22Rv1 (cell line): Measurements from ENCODE around the gene ATP8B3.

Experiments used
- H3K27ac ChIP-seq: fragments of 450-650 bp; 2 replicates; pipeline ENCODE4 v1.5.1; 2017
- CTCF ChIP-seq: fragments of 450-650 bp; IDR thresholded peaks from 2 replicates; pipeline ENCODE4 v1.5.1; 2017; ENCODE audit warnings: mild to moderate bottlenecking
- ZFX ChIP-seq: fragments of 450-650 bp; IDR thresholded peaks from 2 replicates; pipeline ENCODE4 v1.6.1; 2017; ENCODE audit warnings: antibody characterized with exemption, borderline replicate concordance

The ATP8B3 gene

GRCh38 chr19:1780272-1780958 lies 31.7 kb downstream of the ATP8B3 start:
- no peak for TF ChIP-seq CTCF
- no peak for TF ChIP-seq ZFX
- H3K27ac ChIP-seq = no peak overlapping the region

GRCh38 chr19:1779574-1779973 lies 32.5 kb downstream of the ATP8B3 start:
- TF ChIP-seq CTCF = no peak
- no peak for TF ChIP-seq ZFX

GRCh38 chr19:1777149-1777548 lies 34.9 kb downstream of the ATP8B3 start:
- no peak overlapping the region for H3K27ac ChIP-seq
- TF ChIP-seq ZFX (no peak), CTCF (no peak)

More at GRCh38 chr19:1779574-1779973, 32.5 kb downstream of the ATP8B3 start:
- no peak overlapping the region for H3K27ac ChIP-seq

GRCh38 chr19:1776606-1777147 lies 35.4 kb downstream of the ATP8B3 start:
- H3K27ac ChIP-seq = no peak overlapping the region
- no peak for TF ChIP-seq ZFX
- TF ChIP-seq CTCF = no peak

- no peak overlapping the region for H3K27ac ChIP-seq
- TF ChIP-seq ZFX (no peak), CTCF (no peak)
These were observed 36.0 kb downstream of the ATP8B3 start for GRCh38 chr19:1775951-1776605.

GRCh38 chr19:1774989-1775772 lies 36.9 kb downstream of the ATP8B3 start:
- no peak for TF ChIP-seq ZFX
- TF ChIP-seq CTCF = peak; percentile 52
- no peak overlapping the region for H3K27ac ChIP-seq

- no peak overlapping the region for H3K27ac ChIP-seq
- no peak for TF ChIP-seq ZFX
These were observed 38.9 kb downstream of the ATP8B3 start for GRCh38 chr19:1773184-1773583.
